Hindlimb muscle (tissue), 1 donor: ENCODE data around the gene ATRNL1. TPM values are rescaled to one million over a fixed set of nuclear protein-coding genes. Genes with fewer than 3 reads are reported as not detected.
"Not testable (repeated sequence)": the region's sequence is repeated elsewhere in the genome, so short reads cannot be mapped to it uniquely, and the experiment has no call there.

Experiments used
- DNase-seq: peaks from one replicate; pipeline ENCODE4 v3.0.0-alpha.2; 2013
- polyA plus RNA-seq: library from polyadenylated mRNA; unstranded; fragments of 120-200 nt; gene quantifications from one replicate; pipeline ENCODE4 v1.2.1, GENCODE V29; 2013; ENCODE audit not compliant: insufficient read length

ATRNL1 gene
- polyA plus RNA-seq, 1 donor: 0.45 TPM

DNA sequence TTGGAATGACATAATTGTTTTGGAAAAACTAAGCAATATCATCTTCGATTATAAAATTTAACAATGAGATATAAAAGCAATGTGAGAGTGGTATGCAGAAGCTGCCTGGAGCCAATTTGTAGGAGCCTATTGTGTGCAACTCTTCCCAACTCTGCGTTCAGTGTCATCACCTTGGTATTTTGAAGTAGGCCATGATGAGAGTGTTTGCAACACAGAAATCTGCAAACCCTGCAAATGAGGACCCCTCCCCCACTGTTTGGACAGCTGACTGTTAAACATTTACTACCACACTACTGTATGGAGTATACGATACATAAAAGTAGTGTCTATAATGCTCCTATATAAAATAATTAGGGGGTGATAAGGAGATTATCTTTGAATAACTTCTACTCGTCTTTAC lies 531.3 kb downstream of the ATRNL1 start:
- no peak for DNase-seq

DNA sequence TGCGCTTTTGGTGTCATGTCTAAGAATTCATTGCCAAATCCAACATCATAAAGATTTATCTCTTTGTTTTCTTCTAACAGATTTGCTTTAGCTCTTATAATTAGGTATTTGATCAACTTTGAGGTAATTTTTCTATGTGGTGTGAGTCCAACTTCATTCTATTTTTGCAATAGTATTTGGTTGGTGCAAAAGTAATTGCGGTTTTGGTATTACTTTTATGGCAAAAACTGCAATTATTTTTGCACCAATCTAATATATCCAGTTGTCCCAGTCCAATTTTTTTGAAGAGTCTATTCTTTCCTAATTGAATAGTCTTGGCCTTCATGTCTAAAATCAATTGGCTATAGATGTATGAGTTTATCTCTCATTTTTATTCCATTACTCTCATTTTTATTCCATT lies 535.5 kb downstream of the ATRNL1 start:
- DNase-seq: no peak

- DNase-seq: no peak
Measured at GRCh38 chr10:115638246-115638645, 545.1 kb downstream of the ATRNL1 start.

GRCh38 chr10:115649217-115649616 lies 556.1 kb downstream of the ATRNL1 start:
- DNase-seq: no peak

- DNase-seq: no peak
Measured at GRCh38 chr10:115653473-115653872, 560.3 kb downstream of the ATRNL1 start.

GRCh38 chr10:115654961-115655360 lies 561.8 kb downstream of the ATRNL1 start:
- no peak for DNase-seq

DNA sequence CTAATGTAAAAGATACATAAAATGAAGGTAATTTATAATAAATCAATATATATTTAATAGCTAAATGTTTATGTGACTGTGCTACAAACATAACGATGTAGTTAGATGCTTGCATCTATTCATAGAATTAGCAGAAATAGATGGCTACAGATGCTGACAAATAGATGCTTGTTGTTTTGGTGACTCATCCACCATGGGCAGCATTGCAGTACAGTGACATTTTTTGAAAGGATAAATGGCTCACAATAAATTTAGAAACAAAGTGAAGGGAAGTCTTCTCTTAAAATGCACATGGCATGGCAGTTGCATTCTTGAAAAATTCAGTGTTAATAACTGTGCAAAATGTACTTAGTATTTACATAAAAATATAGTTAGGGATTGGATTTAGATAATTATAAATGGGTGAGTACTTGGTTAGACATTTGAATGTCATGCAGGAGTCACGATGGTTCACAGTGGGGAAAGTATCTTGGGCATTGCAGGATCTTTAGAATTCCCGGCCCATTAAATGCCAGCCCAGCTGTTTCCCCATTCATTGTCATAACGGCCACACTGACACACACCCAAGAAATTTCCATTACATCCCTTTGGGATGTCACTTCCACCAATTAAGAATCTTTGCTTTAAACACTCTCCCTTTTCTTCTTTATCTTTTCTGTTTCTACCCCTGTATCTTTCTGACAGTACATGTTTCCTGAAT lies 564.1 kb downstream of the ATRNL1 start:
- DNase-seq: no peak

DNA sequence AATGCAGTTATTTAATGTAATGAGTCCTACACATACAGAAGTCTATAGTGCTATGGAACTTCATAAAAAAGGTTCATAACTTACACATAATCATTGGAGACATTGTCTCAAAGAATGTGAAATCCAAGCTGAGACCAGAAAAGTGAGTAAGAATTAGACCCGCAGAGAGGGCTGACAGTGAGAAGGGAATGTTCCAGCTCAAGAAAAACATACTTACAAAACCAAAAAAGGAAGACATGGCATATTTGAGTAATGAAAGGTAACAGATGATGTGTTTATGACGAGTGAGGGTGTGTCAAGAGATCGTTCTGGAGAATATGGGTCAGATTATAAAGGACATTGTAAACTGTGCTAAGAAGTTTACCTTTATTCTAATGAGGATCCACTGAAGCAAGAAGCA lies 566.5 kb downstream of the ATRNL1 start:
- no peak for DNase-seq

- no peak for DNase-seq
Measured at GRCh38 chr10:115660391-115660790, 567.2 kb downstream of the ATRNL1 start.

DNA sequence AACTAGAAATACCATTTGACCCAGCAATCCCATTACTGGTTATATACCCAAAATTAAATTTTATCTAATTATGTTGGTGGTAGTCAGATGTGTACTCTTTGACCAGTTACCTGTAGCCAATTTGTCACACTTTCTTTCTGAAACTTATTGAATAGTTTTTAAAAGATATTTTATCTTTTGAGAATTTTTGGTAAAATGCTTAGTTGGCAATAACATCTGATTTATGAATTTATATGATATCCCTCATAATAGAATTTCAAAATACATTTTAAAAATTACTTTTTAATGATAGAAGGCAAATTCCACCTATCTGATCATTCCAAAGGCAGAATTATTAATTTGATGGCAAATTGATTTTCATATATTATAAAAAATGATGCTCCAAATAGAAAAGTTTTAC lies 569.3 kb downstream of the ATRNL1 start:
- no peak for DNase-seq

GRCh38 chr10:115665549-115665948 lies 572.4 kb downstream of the ATRNL1 start:
- DNase-seq: no peak

GRCh38 chr10:115674496-115674895 lies 581.3 kb downstream of the ATRNL1 start:
- no peak for DNase-seq

GRCh38 chr10:115696747-115697146 lies 603.6 kb downstream of the ATRNL1 start:
- DNase-seq: no peak

GRCh38 chr10:115706026-115706425 lies 612.9 kb downstream of the ATRNL1 start:
- no peak for DNase-seq

DNA sequence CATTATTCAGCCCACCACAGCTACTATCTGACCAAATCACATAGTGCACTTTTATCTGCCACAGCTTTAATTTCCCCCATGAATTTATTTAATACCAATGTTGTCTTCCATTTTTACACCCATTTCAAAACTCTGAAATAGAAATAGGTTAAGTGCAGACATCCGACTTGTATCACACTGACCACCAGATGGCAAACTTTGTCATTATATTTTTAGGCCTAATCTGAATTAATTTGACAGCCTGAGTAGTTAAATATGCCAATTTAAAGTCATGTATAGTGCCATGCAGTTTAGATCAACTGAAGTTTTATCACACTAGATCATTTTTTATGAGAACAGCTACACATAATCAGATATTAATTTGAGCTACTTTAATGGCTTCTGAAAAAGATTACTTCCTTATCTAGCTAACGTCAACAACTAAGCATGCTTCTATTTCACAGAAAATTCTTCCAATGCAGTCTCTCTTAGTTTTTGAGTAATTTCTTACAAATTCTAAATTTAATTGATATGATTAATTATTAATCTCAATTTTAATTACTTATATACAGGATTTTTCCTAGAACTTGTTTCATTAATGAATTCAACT lies 613.4 kb downstream of the ATRNL1 start:
- peak; percentile 23 for DNase-seq

GRCh38 chr10:115710136-115710535 lies 617.0 kb downstream of the ATRNL1 start:
- no peak for DNase-seq

DNA sequence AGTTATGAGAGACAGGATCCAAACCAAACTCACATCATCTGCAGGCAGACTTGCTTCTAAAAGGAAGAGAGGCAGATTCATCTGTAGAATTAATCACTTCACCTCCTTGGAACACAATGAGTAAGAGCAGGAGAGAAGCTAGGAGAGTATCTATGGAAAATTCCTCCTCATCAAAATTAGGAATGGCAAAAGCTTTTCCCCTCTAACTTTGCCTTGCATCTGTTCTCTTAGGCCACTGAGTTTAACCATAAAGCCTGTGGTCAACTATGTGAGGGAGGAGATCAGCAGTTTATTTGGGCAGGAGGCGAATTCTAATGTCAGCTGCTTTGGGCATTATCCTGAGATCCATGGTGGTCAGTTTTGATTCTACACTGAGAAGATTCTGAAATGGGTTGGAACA lies 618.1 kb downstream of the ATRNL1 start:
- DNase-seq: no peak

GRCh38 chr10:115720121-115720520 lies 627.0 kb downstream of the ATRNL1 start:
- DNase-seq: no peak

DNA sequence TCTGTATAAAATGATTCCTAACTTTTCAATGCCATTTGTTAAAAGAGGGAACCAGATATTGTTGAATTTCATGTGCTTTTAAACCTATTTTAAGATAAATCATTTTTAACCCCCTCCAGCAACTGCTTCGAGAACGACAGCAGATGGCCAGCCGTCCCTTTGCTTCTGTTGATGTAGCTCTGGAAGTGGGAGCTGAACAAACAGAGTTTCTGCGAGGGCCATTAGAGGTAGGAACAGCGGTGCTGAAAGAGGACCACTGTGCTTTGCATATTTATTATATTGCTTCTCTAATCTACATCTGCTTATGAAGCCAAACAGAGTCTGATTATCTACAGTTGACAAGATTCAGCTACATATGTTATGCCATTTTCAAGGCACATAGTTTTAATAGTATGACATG lies 634.0 kb downstream of the ATRNL1 start:
- no peak for DNase-seq

- no peak for DNase-seq
Measured at GRCh38 chr10:115744089-115744488, 650.9 kb downstream of the ATRNL1 start.

DNA sequence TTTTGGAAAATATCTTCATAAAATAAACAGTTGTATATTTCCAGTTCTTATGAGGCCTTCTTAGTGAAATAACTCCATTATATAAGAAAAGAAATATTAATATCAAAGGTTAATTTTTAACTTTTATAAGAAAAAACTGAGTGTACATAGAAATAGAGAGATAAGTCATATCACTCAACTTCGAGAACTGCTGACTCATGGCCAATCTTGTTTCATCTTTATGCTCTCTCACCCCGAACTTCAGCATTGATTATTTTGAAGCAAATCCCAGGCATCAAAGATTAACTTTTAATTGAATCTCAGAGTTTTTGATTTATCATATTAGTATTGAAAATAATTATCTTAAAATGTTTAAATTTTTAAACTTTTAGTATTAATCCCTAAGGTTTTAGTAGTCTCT lies 652.8 kb downstream of the ATRNL1 start:
- DNase-seq: no peak

DNA sequence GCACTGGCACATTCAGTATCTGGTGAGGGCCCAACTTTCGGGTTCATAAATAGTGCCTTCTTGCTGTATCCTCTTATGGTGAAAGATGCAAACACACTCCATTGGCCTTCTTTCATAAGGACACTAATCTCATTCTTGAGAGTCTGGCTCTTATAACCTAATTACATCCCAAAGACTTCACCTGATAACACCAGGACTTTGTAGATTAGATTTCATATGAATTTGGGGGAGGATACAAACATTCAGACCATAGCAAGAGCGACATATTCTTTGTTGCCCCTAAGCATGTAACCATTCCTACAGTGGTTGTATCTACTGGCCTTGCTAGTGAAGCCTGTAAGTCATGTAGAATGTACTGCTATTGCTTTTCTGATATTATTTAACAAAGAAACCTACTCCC lies 654.6 kb downstream of the ATRNL1 start:
- no peak for DNase-seq

GRCh38 chr10:115758488-115758887 lies 665.3 kb downstream of the ATRNL1 start:
- DNase-seq: not testable (repeated sequence)

GRCh38 chr10:115760131-115760530 lies 667.0 kb downstream of the ATRNL1 start:
- no peak for DNase-seq

GRCh38 chr10:115761166-115761565 lies 668.0 kb downstream of the ATRNL1 start:
- no peak for DNase-seq
